HG03457 (cell line): ENCODE measurements around the gene MOV10.
"Not testable (repeated sequence)": the region's sequence is repeated elsewhere in the genome, so short reads cannot be mapped to it uniquely, and the experiment has no call there.

Experiments
- ATAC-seq: cut with Tn5 transposase; IDR thresholded peaks from one replicate; pipeline ENCODE4 v1.9.1; 2021; ENCODE audit warnings: moderate number of reproducible peaks; ENCODE audit not compliant: unreplicated experiment

Gene MOV10

DNA sequence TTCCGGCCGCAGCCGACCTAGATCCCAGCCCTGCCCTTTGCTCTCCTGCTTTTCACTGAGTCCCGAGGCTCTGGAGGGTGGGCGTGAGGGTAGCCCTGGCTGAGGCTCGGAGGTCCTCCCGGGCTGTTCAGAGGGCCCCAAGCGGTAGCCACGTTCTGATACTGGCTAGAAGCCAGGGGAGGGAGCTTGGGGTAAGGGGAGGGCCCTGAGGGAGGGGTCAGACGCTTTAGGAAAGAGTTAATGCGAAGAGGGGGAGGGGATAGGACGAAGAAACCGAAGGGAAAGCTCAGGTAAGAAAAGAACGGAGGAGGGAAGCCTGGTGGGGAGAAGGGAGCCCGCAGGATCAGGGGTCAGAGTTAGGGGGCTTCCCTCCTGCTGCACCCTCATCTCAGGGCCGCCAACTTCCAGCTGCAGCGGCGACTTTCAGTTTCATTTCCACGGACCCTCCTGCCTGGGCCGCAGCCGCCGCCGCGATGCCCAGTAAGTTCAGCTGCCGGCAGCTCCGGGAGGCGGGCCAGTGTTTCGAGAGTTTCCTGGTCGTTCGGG, at the start of gene MOV10:
Gene MOV10, plus strand, starts transcription at position 220 of the 546 bp plus-strand sequence. Its CDS starts 254 bp downstream, at position 474.
- ATAC-seq = no peak

DNA sequence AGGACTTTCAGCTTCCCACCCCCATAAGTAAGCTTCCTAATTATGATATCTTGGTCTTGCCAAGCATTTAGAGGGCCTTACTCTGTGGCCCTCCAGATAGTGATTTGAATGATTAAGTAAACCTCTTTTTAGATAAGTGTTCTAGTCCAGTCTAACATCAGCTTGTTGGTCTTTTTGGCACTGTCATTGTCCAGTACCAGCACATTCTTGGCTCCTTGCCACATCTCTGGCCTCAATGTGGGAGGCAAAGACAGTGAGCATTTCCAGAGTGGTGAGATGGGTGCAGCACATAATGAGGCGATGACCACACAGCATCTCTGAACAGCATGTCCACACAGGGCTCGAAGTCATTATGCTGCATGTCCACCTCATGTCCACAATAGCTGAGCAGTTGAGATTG, 48.8 kb upstream of the MOV10 start:
- no peak for ATAC-seq

- ATAC-seq = no peak
These were observed 48.3 kb upstream of the MOV10 start for GRCh38 chr1:112626193-112626592.

GRCh38 chr1:112626887-112627286, 47.6 kb upstream of the MOV10 start:
- ATAC-seq = no peak

- no peak for ATAC-seq
These were observed 45.9 kb upstream of the MOV10 start for GRCh38 chr1:112628516-112628915.

DNA sequence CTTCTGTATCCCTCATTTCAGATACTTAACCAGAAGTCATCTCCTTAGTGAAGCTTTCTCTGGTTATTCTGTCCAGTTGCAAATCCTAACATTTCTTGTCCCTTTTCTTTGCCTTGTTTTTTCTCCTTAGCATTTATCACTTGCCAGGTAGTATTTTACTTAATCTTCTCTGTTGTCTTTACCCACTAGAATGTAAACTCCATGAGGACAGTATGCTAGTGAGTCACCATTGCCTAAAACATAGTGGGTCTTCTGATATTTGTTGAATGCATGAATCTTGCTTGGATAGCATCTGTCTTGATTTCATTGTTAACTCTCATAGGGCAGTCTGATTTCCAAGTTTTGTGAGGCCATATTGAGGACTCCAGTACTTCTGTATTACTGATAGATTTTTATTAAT, 45.2 kb upstream of the MOV10 start:
- no peak for ATAC-seq

DNA sequence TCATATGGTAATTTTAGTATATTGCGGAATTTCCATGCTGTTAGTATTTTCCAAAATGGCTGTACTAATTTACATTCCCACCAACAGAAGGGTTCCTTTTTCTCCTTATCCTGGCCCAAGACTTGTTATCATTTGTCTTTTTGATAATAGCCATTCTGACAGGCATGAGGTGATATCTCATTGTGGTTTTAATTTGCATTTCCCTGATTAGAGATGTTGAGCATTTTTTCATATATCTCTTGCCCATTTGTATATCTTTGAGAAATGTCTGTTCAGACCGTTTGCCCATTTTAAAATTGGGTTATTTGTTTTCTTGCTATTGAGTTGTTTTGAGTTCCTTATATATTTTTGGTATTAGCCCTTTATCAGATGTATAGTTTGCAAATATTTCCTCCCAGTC, 40.8 kb upstream of the MOV10 start:
- ATAC-seq = no peak

GRCh38 chr1:112634367-112634766, 40.1 kb upstream of the MOV10 start:
- no peak for ATAC-seq

- ATAC-seq = no peak
These were observed 38.4 kb upstream of the MOV10 start for GRCh38 chr1:112636056-112636455.

DNA sequence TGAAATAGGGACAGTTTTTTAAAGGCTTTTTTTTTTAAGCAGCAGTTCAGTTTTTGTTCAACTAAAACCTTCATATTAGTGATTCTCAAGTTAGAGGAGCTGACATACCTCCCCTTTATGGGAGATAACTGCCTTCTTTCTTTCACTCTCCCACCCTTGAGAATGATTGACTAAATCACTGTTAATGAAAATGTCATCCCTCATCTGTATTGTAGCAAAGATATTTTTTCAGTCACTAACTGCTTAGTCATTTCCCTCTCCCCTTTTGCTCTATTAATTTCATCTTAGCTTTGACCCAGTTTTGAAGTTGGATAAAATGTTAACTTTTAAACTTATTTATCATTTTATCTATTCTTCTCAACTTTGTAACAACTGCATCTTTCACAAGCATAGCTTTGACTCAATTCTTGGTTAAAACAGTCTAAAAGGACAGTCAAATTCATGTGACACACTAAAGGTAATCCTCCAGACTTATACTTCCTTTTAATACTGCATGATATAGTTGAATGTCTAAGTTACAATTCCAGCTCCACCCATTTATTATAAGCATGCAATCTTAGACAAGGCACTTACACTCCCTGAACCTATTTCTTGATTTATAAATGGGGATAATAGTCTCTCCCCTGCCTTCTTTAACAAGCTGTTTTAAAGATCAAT, 37.7 kb upstream of the MOV10 start:
- no peak for ATAC-seq

GRCh38 chr1:112637254-112638109, 37.0 kb upstream of the MOV10 start:
- ATAC-seq = no peak

DNA sequence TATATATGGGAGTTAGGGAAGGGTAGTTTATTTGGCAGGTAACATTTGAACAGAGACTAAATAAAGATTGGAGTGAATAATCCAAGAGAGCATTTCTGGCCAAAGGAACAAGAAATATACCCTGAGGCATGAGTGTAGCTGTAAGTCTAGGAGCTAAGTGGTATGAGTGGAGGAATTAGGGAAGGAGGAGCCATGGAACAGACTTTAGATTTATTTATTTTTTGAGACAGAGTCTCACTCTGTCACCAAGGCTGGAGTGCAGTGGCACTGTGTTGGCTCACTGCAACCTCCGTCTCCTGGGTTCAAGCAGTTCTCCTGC, 36.4 kb upstream of the MOV10 start:
- ATAC-seq = no peak

DNA sequence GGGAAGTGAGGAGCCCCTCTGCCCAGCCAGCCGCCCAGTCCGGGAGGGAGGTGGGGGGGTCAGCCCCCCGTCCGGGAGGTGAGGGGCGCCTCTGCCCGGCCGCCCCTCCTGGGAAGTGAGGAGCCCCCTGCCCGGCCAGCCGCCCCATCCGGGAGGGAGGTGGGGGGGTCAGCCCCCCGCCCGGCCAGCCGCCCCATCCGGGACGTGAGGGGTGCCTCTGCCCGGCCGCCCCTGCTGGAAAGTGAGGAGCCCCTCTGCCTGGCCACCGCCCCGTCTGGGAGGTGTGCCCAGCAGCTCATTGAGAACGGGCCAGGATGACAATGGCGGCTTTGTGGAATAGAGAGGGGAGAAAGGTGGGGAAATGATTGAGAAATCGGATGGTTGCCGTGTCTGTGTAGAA, 34.0 kb upstream of the MOV10 start:
- ATAC-seq = not testable (repeated sequence)

- no peak for ATAC-seq
These were observed 31.4 kb upstream of the MOV10 start for GRCh38 chr1:112643080-112643479.

DNA sequence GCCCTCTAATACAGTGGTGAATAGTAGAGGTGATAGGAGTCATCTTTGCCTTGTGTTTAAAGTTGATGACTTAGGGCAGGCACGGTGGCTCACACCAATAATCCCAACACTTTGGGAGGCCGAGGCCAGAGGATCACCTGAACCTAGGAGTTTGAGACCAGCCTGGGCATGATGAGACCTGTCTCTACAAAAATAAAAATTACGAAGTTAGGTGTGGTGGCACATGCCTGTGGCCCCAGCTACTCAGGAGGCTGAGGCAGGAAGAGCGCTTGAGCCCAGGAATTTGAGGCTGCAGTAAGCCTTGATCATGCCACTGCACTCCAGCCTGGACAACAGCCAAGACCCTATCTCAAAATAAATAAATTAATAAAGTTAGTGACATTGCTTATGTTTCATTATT, 28.2 kb upstream of the MOV10 start:
- ATAC-seq = no peak

DNA sequence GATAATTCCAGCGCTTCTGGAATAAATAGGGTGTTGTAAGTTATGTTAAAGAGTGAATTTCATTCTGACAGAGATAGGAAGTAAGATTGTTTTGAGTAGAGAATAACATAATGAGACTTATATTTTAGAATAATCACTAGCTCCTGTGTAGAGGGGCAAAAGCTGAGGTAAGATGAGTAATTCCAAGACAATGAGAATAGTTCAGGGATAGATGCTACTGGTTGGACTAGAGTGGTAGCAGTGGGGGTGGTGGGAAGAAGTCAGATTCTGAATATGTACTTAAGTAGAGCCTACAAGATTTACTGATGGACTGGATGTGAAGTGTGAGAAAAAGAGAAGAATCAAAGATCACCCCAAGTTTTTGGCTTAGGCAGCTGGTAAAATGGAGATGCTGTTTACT, 23.3 kb upstream of the MOV10 start:
- no peak for ATAC-seq

GRCh38 chr1:112665857-112666256, 8.6 kb upstream of the MOV10 start:
- no peak for ATAC-seq

- no peak for ATAC-seq
These were observed 7.5 kb upstream of the MOV10 start for GRCh38 chr1:112666946-112667345.

GRCh38 chr1:112672009-112672408, 2.5 kb upstream of the MOV10 start:
- ATAC-seq = no peak

- ATAC-seq = no peak
These were observed 1.6 kb upstream of the MOV10 start for GRCh38 chr1:112672842-112673241.

DNA sequence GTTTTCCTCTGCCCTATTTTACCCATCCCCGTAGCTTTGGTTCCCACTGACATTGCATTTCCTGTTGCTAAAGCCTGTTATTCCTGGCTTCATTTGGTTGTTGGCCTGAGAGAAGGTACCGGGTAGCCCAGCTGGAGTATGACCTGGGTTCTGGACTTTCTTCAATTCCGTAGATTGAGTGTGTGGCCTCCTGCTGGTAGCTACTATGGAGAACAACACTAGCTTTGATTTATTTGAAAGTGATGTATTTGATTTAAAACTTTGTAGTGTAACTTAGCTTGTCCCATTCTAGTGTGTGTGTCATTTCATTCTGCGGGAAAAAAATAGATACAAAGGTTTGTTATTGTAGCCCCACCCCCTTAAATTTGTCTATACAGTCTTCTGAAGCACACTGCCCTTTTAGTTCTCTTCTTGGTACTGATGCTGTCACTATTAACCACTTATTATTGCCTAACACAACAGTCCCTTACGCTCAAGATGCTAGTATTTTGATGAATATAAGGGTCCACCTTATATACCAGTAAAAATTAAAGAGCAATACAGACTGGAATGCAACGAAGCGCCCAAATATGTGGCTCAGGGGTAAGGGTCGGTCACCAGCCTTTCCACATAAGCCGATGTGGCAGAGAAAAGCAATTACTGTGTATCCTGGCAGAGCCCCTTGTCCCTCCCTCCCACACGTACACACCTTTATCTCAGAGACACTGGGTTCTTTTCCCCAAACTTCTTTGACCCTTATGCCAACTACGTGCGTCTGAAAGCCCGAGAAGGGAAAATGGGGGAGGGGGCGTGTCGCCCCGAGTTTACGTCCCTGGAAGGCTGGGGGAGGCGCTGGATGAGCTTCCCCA, 643 bp upstream of the MOV10 start:
- ATAC-seq = no peak
